CD14-positive monocyte (primary cell): ENCODE data around the gene ZNF385B. TPM values are rescaled to one million over a fixed set of nuclear protein-coding genes. Genes with fewer than 3 reads are reported as not detected.

ENCODE experiments used
- DNase-seq, 3 donors: peaks; one replicate each; pipeline ENCODE4 v3.0.0-alpha.2; 2011 to 2022
- H2AFZ ChIP-seq: 2 replicates; pipeline ENCODE4 v1.6.0; 2012; ENCODE audit warnings: mild to moderate bottlenecking, low read depth, low read length, inconsistent platforms; ENCODE audit not compliant: insufficient read depth, poor library complexity, severe bottlenecking
- H3K27ac ChIP-seq, 2 donors: 1 replicate in 1 of 2; 2 replicates in 1 of 2; pipeline ENCODE4 v1.5.1; 2012 to 2013; ENCODE audit warnings: low read length in 2 of 2, control low read depth in 1 of 2, inconsistent platforms in 1 of 2, low read depth in 1 of 2, mild to moderate bottlenecking in 1 of 2
- H3K27me3 ChIP-seq, 2 donors: one replicate each; pipeline versions ENCODE4 v1.6.0 to v1.6.1; 2011 to 2013; ENCODE audit warnings: low read length in 2 of 2; ENCODE audit not compliant: control insufficient read depth in 2 of 2, insufficient read depth in 2 of 2
- H3K36me3 ChIP-seq, 2 donors: replicated peaks in 1 of 2; 1 replicate in 1 of 2; 2 replicates in 1 of 2; pipeline versions ENCODE4 v1.5.1 to v1.6.1; 2012 to 2013; ENCODE audit warnings: low read length in 2 of 2, control low read depth in 1 of 2, inconsistent platforms in 1 of 2, mild to moderate bottlenecking in 1 of 2; ENCODE audit not compliant: insufficient read depth in 2 of 2, control insufficient read depth in 1 of 2
- H3K4me1 ChIP-seq, 2 donors: 1 replicate in 1 of 2; 2 replicates in 1 of 2; pipeline versions ENCODE4 v1.5.1 to v1.6.1; 2012 to 2013; ENCODE audit warnings: low read length in 2 of 2, control low read depth in 1 of 2, inconsistent platforms in 1 of 2, mild to moderate bottlenecking in 1 of 2, moderate library complexity in 1 of 2; ENCODE audit not compliant: insufficient read depth in 2 of 2, control insufficient read depth in 1 of 2
- H3K4me2 ChIP-seq: replicated peaks from 2 replicates; pipeline ENCODE3; 2012; ENCODE audit warnings: low read length, moderate library complexity, mild to moderate bottlenecking; ENCODE audit not compliant: poor library complexity, severe bottlenecking; ENCODE audit errors: extremely low read depth
- H3K4me3 ChIP-seq, 3 experiments: fragments of 200-600 bp in 1 of 3; sonication (generic) in 1 of 3; replicated peaks in 1 of 3; 1 replicate in 2 of 3; 2 replicates in 1 of 3; pipeline ENCODE4 v1.5.1; 2011 to 2013; ENCODE audit warnings: low read length in 3 of 3, mild to moderate bottlenecking in 3 of 3, control low read depth in 2 of 3, low read depth in 2 of 3, inconsistent platforms in 1 of 3, moderate library complexity in 1 of 3
- H3K79me2 ChIP-seq: 2 replicates; pipeline ENCODE4 v1.6.0; 2012; ENCODE audit warnings: mild to moderate bottlenecking, control low read depth, inconsistent platforms, low read length, moderate library complexity; ENCODE audit not compliant: insufficient read depth
- H3K9ac ChIP-seq: 2 replicates; pipeline ENCODE4 v1.6.0; 2017; ENCODE audit warnings: low read length, mild to moderate bottlenecking; ENCODE audit not compliant: insufficient read depth, poor library complexity, severe bottlenecking
- H3K9me3 ChIP-seq, 2 donors: replicated peaks in 1 of 2; 1 replicate in 1 of 2; 2 replicates in 1 of 2; pipeline versions ENCODE4 v1.5.1 to v1.6.1; 2012 to 2013; ENCODE audit warnings: low read length in 2 of 2, control low read depth in 1 of 2; ENCODE audit not compliant: control insufficient read depth in 1 of 2, insufficient read depth in 1 of 2
- H4K20me1 ChIP-seq: 2 replicates; pipeline ENCODE4 v1.6.0; 2012; ENCODE audit warnings: mild to moderate bottlenecking, low read length, control low read depth, moderate library complexity; ENCODE audit not compliant: insufficient read depth
- H3K27ac Mint-ChIP-seq, 7 donors: one replicate each; pipeline ENCODE4 v1.8.0; 2020; ENCODE audit warnings: mild to moderate bottlenecking in 7 of 7, mixed read lengths in 7 of 7, moderate library complexity in 6 of 7, inconsistent platforms in 2 of 7
- H3K27me3 Mint-ChIP-seq, 3 donors: one replicate each; pipeline ENCODE4 v1.8.0; 2021 to 2022; ENCODE audit warnings: low read depth in 3 of 3, mild to moderate bottlenecking in 3 of 3, mixed read lengths in 3 of 3, moderate library complexity in 3 of 3, inconsistent platforms in 1 of 3
- H3K36me3 Mint-ChIP-seq, 2 donors: one replicate each; pipeline ENCODE4 v1.8.0; 2020; ENCODE audit warnings: mixed read lengths in 2 of 2, inconsistent platforms in 1 of 2, mild to moderate bottlenecking in 1 of 2
- H3K4me1 Mint-ChIP-seq: one replicate; pipeline ENCODE4 v1.8.0; 2020; ENCODE audit warnings: mild to moderate bottlenecking, mixed read lengths
- H3K4me3 Mint-ChIP-seq, 2 donors: one replicate each; pipeline ENCODE4 v1.8.0; 2020; ENCODE audit warnings: mild to moderate bottlenecking in 2 of 2, mixed read lengths in 2 of 2, moderate library complexity in 1 of 2
- H3K9me3 Mint-ChIP-seq, 7 donors: one replicate each; pipeline ENCODE4 v1.8.0; 2020 to 2022; ENCODE audit warnings: mixed read lengths in 7 of 7, mild to moderate bottlenecking in 6 of 7, moderate library complexity in 6 of 7, inconsistent platforms in 2 of 7
- WGBS: methylation state at CpG from one replicate; pipeline ENCODE4 v1.1.5; 2013; ENCODE audit warnings: missing lambda C conversion rate; ENCODE audit not compliant: insufficient coverage; 5-methylcytosine and 5-hydroxymethylcytosine counted together
- intact Hi-C, 2 donors: fragments of 100-400 bp; cut with micrococcal nuclease; formaldehyde crosslinking; loops; one replicate each; pipeline versions ENCODE4 v1.15.0 to v1.15.1; 2023
- polyA plus RNA-seq, 3 donors: library from polyadenylated mRNA; depleted of rRNA in 1 of 3; unstranded in 2 of 3; stranded (reverse) in 1 of 3; fragments of 300-500 nt in 2 of 3; fragments of >200 nt in 1 of 3; fragmentation: Illumina TruSeq in 2 of 3; gene quantifications; 1 replicate in 2 of 3; 2 replicates in 1 of 3; pipeline ENCODE4 v1.2.3, GENCODE V29; 2012 to 2021
- TF ChIP-seq, protein P1 (sequence below): fragments of 200-600 bp; IDR thresholded peaks from one replicate; pipeline ENCODE4 v1.8.0; 2022; ENCODE audit warnings: antibody characterized with exemption, mild to moderate bottlenecking

ZNF385B gene
- polyA plus RNA-seq, 3 donors, result not detected

DNA sequence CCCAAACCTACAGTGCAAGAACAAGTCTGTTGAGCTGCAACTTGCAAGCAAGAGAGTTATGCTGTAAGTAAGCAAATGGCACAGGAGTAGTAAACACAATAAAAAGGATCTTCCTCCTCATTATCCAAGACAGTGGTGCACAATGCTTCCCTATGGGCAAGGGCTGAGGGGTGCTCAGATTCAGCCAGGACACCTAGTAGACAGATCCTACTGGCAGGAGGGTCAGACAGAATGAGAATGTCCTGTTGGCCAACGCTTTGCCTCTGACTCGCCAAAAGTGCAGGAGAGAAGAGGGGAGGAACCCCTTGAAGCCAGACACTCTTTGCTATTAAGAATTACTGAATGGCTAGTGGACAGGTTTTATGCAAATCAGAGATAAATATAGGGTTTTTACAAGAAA is 316.4 kb downstream of the ZNF385B start:
- TF ChIP-seq, protein P1, sequence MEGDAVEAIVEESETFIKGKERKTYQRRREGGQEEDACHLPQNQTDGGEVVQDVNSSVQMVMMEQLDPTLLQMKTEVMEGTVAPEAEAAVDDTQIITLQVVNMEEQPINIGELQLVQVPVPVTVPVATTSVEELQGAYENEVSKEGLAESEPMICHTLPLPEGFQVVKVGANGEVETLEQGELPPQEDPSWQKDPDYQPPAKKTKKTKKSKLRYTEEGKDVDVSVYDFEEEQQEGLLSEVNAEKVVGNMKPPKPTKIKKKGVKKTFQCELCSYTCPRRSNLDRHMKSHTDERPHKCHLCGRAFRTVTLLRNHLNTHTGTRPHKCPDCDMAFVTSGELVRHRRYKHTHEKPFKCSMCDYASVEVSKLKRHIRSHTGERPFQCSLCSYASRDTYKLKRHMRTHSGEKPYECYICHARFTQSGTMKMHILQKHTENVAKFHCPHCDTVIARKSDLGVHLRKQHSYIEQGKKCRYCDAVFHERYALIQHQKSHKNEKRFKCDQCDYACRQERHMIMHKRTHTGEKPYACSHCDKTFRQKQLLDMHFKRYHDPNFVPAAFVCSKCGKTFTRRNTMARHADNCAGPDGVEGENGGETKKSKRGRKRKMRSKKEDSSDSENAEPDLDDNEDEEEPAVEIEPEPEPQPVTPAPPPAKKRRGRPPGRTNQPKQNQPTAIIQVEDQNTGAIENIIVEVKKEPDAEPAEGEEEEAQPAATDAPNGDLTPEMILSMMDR, result no peak
- no peak for DNase-seq
- Mint-ChIP-seq H3K27me3 (no peaks in the 10 kb centered on the region), H3K4me1 (no peaks in the 10 kb centered on the region), H3K4me3 (no peak overlapping the region), H3K27ac (no peak overlapping the region), H3K36me3 (no peaks in the 10 kb centered on the region), H3K9me3 (peaks cover 0 to 4% (median 1%) of the 10 kb centered on the region in 7 donors)
- Histone ChIP-seq H3K4me3 (no peak overlapping the region), H2AFZ (no peak overlapping the region), H4K20me1 (no peaks in the 10 kb centered on the region), H3K36me3 (no peaks in the 10 kb centered on the region), H3K79me2 (no peaks in the 10 kb centered on the region), H3K4me2 (no peak overlapping the region), H3K9ac (no peak overlapping the region), H3K27me3 (no peaks in the 10 kb centered on the region), H3K9me3 (no peaks in the 10 kb centered on the region), H3K27ac (no peak overlapping the region), H3K4me1 (no peaks in the 10 kb centered on the region)
- WGBS, result 80% methylated on average over 1 of the region's 2 CpGs
- intact Hi-C loops, result no loop called here

DNA sequence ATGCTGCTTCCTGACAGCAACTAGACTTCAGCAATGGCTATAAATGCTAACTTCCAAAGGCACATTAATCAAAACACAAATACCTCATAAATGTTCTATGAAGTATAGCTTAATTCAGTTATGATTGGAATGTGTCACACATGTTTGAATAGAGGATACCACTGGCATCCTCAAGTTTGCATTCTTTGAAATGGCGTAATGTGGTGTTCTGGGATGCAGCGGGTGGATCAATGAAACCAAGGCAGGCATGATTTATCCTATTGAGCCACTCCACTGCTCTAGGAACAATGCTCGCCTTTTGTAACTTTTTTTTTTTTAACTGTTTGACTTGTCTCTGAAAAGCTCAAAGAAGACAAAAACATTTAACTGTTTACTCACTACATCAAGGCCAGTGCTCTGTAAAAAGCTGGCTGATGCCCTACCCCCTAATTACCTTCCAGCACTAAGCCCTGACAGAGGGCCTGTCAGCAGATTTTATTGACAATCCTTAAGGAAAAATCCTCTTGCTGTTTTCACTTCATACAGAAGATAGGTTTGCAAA is 318.0 kb downstream of the ZNF385B start:
- Mint-ChIP-seq H3K27ac (no peak overlapping the region), H3K4me3 (no peak overlapping the region), H3K36me3 (no peaks in the 10 kb centered on the region), H3K27me3 (peaks cover 0 to 3% (median 0%) of the 10 kb centered on the region in 3 donors), H3K9me3 (peaks cover 1 to 5% (median 3%) of the 10 kb centered on the region in 7 donors), H3K4me1 (no peaks in the 10 kb centered on the region)
- H3K79me2 ChIP-seq, result no peaks in the 10 kb centered on the region
- TF ChIP-seq, protein P1, result no peak
- H3K4me3 ChIP-seq, result no peak overlapping the region
- no peak overlapping the region for H2AFZ ChIP-seq
- no peaks in the 10 kb centered on the region for H3K36me3 ChIP-seq
- intact Hi-C loops, result no loop called here
- no peak overlapping the region for H3K4me2 ChIP-seq
- no peaks in the 10 kb centered on the region for H4K20me1 ChIP-seq
- no peaks in the 10 kb centered on the region for H3K4me1 ChIP-seq
- 89% methylated on average over 2 of the region's 3 CpGs for WGBS
- no peak overlapping the region for H3K27ac ChIP-seq
- no peak for DNase-seq
- H3K9me3 ChIP-seq, result no peaks in the 10 kb centered on the region
- no peaks in the 10 kb centered on the region for H3K27me3 ChIP-seq
- H3K9ac ChIP-seq, result no peak overlapping the region
